Gastroesophageal sphincter (tissue), 4 donors: Measurements from ENCODE around the gene RAI1. TPM values are rescaled to one million over a fixed set of nuclear protein-coding genes. Genes with fewer than 3 reads are reported as not detected.
A peak's percentile ranks its signal among the peaks of the same experiment; 100 is the strongest.

Experiments
- ATAC-seq: fragments of 150-250 bp; one replicate; pipeline ENCODE4 v1.9.1; 2016; ENCODE audit warnings: mild to moderate bottlenecking, moderate library complexity
- H3K27ac ChIP-seq, 4 donors: fragments of 200-600 bp; sonication (generic) in 3 of 4; 1 replicate in 3 of 4; 2 replicates in 1 of 4; pipeline ENCODE4 v1.5.1; 2016 to 2019
- H3K27me3 ChIP-seq: fragments of 200-600 bp; sonication (generic); one replicate; pipeline ENCODE4 v1.5.1; 2019
- H3K36me3 ChIP-seq, 2 donors: fragments of 200-600 bp; sonication (generic); one replicate each; pipeline ENCODE4 v1.5.1; 2019; ENCODE audit warnings: control low read depth in 1 of 2
- H3K4me1 ChIP-seq, 3 donors: fragments of 200-600 bp; sonication (generic); 1 replicate in 2 of 3; 2 replicates in 1 of 3; pipeline ENCODE4 v1.5.1; 2016 to 2019; ENCODE audit warnings: control low read depth in 2 of 3
- H3K4me3 ChIP-seq, 2 donors: fragments of 200-600 bp; sonication (generic); one replicate each; pipeline ENCODE4 v1.5.1; 2019; ENCODE audit warnings: mild to moderate bottlenecking in 1 of 2, moderate library complexity in 1 of 2
- H3K9me3 ChIP-seq, 3 donors: fragments of 200-600 bp; sonication (generic); one replicate each; pipeline ENCODE4 v1.5.1; 2017 to 2019; ENCODE audit warnings: control low read depth in 2 of 3
- EP300 ChIP-seq: sonication (generic); formaldehyde crosslinking; IDR thresholded peaks from one replicate; pipeline ENCODE4 v1.6.1; 2017; ENCODE audit warnings: antibody characterized with exemption, mild to moderate bottlenecking
- POLR2A ChIP-seq, 2 donors: fragments of 450-650 bp; IDR thresholded peaks; one replicate each; pipeline ENCODE4 v1.6.1; 2017; ENCODE audit warnings: antibody characterized with exemption in 2 of 2, mild to moderate bottlenecking in 2 of 2, moderate library complexity in 1 of 2
- POLR2AphosphoS5 ChIP-seq: sonication (generic); formaldehyde crosslinking; IDR thresholded peaks from one replicate; pipeline ENCODE4 v1.6.1; 2017; ENCODE audit warnings: antibody characterized with exemption
- WGBS, 2 donors: methylation state at CpG; one replicate each; pipeline ENCODE4 v1.1.5; 2018; ENCODE audit warnings: low coverage in 1 of 2; 5-methylcytosine and 5-hydroxymethylcytosine counted together
- total RNA-seq, 4 donors: library from RNA; depleted of rRNA; stranded (reverse); fragments of >200 nt; gene quantifications; one replicate each; pipeline ENCODE4 v1.1.0, GENCODE V29; 2016
- TF ChIP-seq, protein P1 (sequence below), 4 experiments: fragments of 200-600 bp in 2 of 4; fragments of 450-650 bp in 2 of 4; sonication (generic) in 1 of 4; IDR thresholded peaks; one replicate each; pipeline ENCODE4 v1.5.1; 2017 to 2019; ENCODE audit warnings: antibody characterized with exemption in 4 of 4, mild to moderate bottlenecking in 2 of 4, moderate library complexity in 2 of 4

RAI1 gene
- total RNA-seq, 4 donors from 2014 or later, result 15.9 to 39.7 (median 28.3) TPM

DNA sequence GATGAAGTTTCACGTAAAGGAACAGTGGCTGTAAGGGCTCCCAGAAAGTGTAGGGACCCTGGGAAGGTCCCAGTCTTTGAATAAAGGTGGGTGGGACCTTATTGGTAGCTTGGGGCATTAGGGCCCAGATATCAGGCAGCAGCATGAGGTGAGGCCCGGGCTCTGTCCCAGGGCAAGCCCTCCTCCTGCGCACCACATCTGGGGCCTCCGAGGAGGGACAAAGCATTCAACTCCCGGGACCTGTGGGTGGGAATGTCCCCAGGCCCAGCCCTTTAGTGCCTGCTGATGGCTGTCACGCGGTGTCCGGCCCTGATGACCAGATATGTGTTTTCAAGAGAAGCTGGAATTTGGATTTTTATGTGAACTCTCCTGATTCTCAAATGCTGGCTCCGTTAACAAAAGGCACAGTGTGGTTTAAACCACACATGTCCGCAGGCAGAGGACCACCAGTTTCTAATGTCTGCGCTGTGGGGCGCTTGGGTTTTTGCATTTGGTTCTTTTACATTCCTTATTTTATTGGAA is 30.4 kb downstream of the RAI1 start:
- H3K4me3 ChIP-seq, result no peak overlapping the region
- H3K9me3 ChIP-seq, result no peaks in the 10 kb centered on the region
- H3K36me3 ChIP-seq, result no peaks in the 10 kb centered on the region
- H3K27me3 ChIP-seq, result no peaks in the 10 kb centered on the region
- peak overlapping the region; percentile 72 to 87 (median 84) for H3K27ac ChIP-seq
- WGBS, 2 donors, result 54 to 80% methylated on average over 1 to 8 of the region's 12 CpGs
- TF ChIP-seq POLR2A (IDR thresholded peaks at IDR 0.05) (no peak), POLR2AphosphoS5 (no peak), EP300 (no peak)
- TF ChIP-seq, protein P1, sequence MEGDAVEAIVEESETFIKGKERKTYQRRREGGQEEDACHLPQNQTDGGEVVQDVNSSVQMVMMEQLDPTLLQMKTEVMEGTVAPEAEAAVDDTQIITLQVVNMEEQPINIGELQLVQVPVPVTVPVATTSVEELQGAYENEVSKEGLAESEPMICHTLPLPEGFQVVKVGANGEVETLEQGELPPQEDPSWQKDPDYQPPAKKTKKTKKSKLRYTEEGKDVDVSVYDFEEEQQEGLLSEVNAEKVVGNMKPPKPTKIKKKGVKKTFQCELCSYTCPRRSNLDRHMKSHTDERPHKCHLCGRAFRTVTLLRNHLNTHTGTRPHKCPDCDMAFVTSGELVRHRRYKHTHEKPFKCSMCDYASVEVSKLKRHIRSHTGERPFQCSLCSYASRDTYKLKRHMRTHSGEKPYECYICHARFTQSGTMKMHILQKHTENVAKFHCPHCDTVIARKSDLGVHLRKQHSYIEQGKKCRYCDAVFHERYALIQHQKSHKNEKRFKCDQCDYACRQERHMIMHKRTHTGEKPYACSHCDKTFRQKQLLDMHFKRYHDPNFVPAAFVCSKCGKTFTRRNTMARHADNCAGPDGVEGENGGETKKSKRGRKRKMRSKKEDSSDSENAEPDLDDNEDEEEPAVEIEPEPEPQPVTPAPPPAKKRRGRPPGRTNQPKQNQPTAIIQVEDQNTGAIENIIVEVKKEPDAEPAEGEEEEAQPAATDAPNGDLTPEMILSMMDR (IDR thresholded peaks at IDR 0.05), result no peak
- peaks cover 3 to 87% (median 39%) of the 10 kb centered on the region in 3 donors for H3K4me1 ChIP-seq
- ATAC-seq, result no peak

DNA sequence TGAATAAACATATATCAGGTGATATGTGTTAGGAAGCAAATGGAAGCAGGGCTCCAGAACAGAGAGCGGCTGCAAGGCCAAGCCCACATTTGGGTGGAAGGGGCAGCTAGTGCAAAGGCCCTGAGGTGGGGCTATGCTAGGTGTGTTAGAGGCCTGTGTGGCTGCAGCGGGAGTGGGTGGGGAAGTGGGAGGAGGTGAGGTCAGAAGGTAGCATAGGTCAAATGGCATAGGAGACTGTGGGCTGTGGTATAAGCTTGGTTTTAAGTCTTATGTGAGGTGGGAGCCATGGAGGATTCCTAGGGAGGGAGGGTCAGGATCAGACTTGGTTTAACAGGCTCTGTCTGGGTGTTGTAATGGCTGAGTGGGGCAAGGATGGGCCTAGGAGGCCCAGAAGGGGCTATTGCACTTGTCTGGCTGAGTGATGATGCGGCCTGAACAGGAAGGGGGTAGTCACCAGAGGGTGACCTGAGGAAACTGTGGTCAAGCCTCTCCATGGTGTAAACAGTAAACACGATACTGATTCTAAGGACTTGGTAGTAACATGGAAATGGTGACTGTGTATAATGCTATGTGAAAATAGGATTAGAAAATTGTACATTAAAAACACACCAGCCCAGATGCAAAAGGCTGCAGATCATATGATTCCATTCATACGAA is 31.1 kb downstream of the RAI1 start:
- peaks cover 3 to 87% (median 39%) of the 10 kb centered on the region in 3 donors for H3K4me1 ChIP-seq
- peak overlapping the region; percentile 72 to 87 (median 84) for H3K27ac ChIP-seq
- no peak overlapping the region for H3K4me3 ChIP-seq
- peak; percentile 14 for TF ChIP-seq POLR2AphosphoS5
- TF ChIP-seq POLR2A (IDR thresholded peaks at IDR 0.05), result no peak
- TF ChIP-seq, protein P1 (IDR thresholded peaks at IDR 0.05), result no peak
- no peak for TF ChIP-seq EP300
- WGBS, 2 donors, result 65 to 74% methylated on average over 3 to 5 of the region's 5 CpGs
- no peaks in the 10 kb centered on the region for H3K36me3 ChIP-seq
- no peaks in the 10 kb centered on the region for H3K27me3 ChIP-seq
- ATAC-seq, result no peak
- H3K9me3 ChIP-seq, result no peaks in the 10 kb centered on the region

DNA sequence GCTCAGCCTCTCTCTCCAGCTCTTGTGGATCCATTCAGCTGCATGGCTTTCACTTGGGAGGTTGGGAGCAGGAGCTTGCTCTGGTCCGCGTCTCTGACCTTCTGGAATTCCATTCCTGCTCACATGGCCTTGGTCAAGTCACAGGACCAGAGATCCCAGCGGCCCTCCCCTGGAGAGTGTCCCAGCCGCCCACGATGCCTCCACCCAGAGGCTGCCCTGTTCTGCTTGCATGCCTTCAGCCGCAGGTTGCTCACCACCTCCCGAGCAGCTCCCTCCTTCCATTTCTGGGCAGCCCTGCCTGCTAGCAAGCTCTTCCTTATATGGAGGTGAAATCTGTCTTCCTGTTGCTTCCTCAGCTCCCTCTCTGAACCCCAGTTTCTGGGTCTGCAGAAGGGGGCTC is 32.6 kb downstream of the RAI1 start:
- TF ChIP-seq EP300, result no peak
- TF ChIP-seq POLR2AphosphoS5, result no peak
- TF ChIP-seq, protein P1 (IDR thresholded peaks at IDR 0.05), result no peak
- TF ChIP-seq POLR2A (IDR thresholded peaks at IDR 0.05), result no peak
- peak overlapping the region; percentile 72 to 89 (median 87) for H3K27ac ChIP-seq
- 24 to 33% methylated on average over 3 to 7 of the region's 7 CpGs for WGBS, 2 donors
- H3K4me3 ChIP-seq, result no peak overlapping the region
- no peaks in the 10 kb centered on the region for H3K36me3 ChIP-seq
- H3K4me1 ChIP-seq, result peaks cover 3 to 95% (median 39%) of the 10 kb centered on the region in 3 donors
- peak; percentile 60 for ATAC-seq
- no peaks in the 10 kb centered on the region for H3K9me3 ChIP-seq
- no peaks in the 10 kb centered on the region for H3K27me3 ChIP-seq

DNA sequence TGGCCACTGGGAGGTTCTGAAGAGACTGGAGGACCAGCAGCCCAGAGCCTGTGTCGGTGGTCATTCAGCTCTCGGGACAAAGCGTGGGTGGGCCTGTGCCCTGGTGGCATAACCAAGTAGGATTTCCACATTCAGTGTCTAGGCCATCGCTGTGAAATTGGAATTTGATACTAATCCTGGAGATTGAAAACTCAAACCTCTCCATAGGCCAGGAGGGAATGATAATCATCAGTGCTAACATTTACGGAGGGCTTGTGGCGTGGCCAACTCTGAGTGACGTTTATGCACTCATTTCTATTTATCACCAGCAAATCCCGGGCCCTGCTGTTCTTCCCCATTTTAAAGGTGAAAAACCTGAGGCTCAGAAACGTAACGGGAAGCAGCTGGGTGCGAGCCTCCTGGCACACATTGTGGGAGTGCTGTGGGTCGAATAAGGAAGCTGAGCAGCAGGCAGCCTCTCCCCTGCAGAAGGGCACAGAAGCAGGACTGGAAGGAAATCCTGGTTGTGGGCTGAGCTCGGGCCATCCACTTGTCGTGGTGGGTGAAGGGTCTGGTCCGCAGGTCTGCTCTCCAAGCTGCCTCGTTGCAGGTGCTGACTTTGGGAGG is 33.1 kb downstream of the RAI1 start:
- Histone ChIP-seq H3K36me3 (no peaks in the 10 kb centered on the region), H3K4me1 (peaks cover 3 to 90% (median 39%) of the 10 kb centered on the region in 3 donors), H3K27me3 (no peaks in the 10 kb centered on the region), H3K4me3 (no peak overlapping the region), H3K27ac (peak overlapping the region; percentile 72 to 89 (median 87)), H3K9me3 (no peaks in the 10 kb centered on the region)
- no peak for ATAC-seq
- 14 to 28% methylated on average over 6 to 10 of the region's 16 CpGs for WGBS, 2 donors
- TF ChIP-seq EP300 (no peak), POLR2AphosphoS5 (no peak)
- TF ChIP-seq, protein P1 (IDR thresholded peaks at IDR 0.05), result peak in 2 of 4 experiments; percentile 3 to 30
